HPDE6-E6E7 (cell line): ENCODE measurements around the gene VASN.
A peak's percentile ranks its signal among the peaks of the same experiment; 100 is the strongest.

Experiments
- DNase-seq: peaks from one replicate; pipeline ENCODE4 v3.0.0; 2011; ENCODE audit warnings: missing footprints; ENCODE audit errors: extremely low spot score

VASN gene

GRCh38 chr16:4372578-4373355 is 1.1 kb downstream of the VASN start:
- DNase-seq, result peak; percentile 28

- peak; percentile 39 for DNase-seq
Observed at GRCh38 chr16:4373356-4373908, 1.8 kb downstream of the VASN start.

GRCh38 chr16:4373909-4374742 is 2.5 kb downstream of the VASN start:
- peak; percentile 48 for DNase-seq

GRCh38 chr16:4375717-4376116 is 4.1 kb downstream of the VASN start:
- DNase-seq, result no peak

GRCh38 chr16:4376126-4376892 is 4.7 kb downstream of the VASN start:
- no peak for DNase-seq

- DNase-seq, result no peak
Observed at GRCh38 chr16:4376893-4377572, 5.4 kb downstream of the VASN start.

GRCh38 chr16:4377573-4378154 is 6.0 kb downstream of the VASN start:
- no peak for DNase-seq

GRCh38 chr16:4378161-4378666 is 6.6 kb downstream of the VASN start:
- no peak for DNase-seq

GRCh38 chr16:4378999-4379690 is 7.5 kb downstream of the VASN start:
- no peak for DNase-seq

GRCh38 chr16:4380119-4381063 is 8.7 kb downstream of the VASN start:
- no peak for DNase-seq

- no peak for DNase-seq
Observed at GRCh38 chr16:4381072-4381934, 9.7 kb downstream of the VASN start.

GRCh38 chr16:4381935-4382794 is 10.5 kb downstream of the VASN start:
- DNase-seq, result no peak

- no peak for DNase-seq
Observed at GRCh38 chr16:4382795-4383357, 11.2 kb downstream of the VASN start.

- DNase-seq, result no peak
Observed at GRCh38 chr16:4383591-4384444, 12.2 kb downstream of the VASN start.

GRCh38 chr16:4384509-4384942 is 12.9 kb downstream of the VASN start:
- DNase-seq, result no peak
